GM19395 (cell line): ENCODE data around the gene PRKD2.

Source experiments
- ATAC-seq: cut with Tn5 transposase; IDR thresholded peaks from one replicate; pipeline ENCODE4 v1.9.1; 2021; ENCODE audit warnings: mild to moderate bottlenecking, moderate library complexity; ENCODE audit not compliant: unreplicated experiment

Gene PRKD2

DNA sequence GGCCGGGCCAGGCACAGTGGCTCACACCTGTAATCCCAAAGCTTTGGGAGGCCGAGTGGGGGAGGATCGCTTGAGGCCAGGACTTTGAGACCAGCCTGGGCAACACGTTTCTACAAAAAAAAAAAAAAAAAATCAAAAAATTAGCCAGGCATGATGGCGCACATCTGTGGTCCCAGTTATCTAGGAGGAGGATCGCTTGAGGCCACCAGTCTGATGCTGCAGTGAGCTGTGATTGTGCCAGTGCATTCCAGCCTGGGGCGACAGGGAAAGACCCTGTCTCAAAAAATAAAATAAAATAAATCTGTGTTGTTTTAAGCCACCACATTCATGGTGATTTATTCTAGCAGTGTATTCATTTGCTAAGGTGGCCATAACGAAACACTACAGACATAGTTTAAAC lies 51.8 kb downstream of the PRKD2 start:
- no peak for ATAC-seq

DNA sequence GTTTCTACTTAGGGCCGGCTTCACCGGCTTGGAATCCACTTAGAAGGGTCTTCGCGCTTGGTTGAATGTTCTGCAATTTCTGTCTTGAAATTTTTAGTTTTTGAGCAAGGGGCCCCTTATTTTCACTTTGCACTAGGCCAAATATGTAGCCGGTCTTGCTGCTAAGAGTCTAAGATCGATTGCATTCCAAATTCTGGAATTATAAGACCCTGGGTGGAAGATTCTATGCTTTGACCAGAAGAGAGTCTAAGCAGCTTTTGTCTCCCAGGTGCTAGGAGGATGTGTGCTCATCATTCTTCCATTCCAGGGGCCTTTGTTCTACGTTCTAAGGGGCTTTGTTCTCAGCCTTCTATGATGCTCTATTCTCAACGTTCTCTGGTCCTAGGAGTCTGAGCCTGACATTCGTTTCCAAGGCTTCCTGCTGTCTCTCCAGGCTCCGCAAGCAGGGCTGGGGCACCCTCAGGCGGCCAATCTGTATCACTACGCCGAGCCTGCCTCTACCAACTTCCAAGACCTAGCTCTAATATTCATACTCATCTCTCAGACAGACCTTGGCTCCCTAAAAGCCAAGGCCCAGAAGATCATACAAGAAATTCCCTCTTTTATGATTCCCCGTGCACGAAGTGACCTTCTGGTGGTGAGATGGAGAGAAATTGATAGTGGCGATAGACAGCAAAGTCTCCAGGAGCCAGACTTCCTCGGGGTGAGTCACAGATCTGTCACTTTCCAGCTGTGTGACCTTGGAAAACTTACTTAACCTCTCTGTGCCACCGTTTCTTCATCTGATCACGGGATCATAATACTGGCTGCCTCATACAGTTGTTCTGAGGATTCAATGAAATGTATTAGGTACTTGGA lies 55.0 kb downstream of the PRKD2 start:
- ATAC-seq: peak; percentile 33

- ATAC-seq: peak; percentile 87
These were observed 55.7 kb downstream of the PRKD2 start, which contains the start of gene DACT3 for GRCh38 chr19:46661020-46661731. TSS of gene DACT3 (minus strand) at chr19:46661182. CDS start at chr19:46661064, 118 bp downstream.

GRCh38 chr19:46660551-46661019 lies 56.3 kb downstream of the PRKD2 start:
- no peak for ATAC-seq

DNA sequence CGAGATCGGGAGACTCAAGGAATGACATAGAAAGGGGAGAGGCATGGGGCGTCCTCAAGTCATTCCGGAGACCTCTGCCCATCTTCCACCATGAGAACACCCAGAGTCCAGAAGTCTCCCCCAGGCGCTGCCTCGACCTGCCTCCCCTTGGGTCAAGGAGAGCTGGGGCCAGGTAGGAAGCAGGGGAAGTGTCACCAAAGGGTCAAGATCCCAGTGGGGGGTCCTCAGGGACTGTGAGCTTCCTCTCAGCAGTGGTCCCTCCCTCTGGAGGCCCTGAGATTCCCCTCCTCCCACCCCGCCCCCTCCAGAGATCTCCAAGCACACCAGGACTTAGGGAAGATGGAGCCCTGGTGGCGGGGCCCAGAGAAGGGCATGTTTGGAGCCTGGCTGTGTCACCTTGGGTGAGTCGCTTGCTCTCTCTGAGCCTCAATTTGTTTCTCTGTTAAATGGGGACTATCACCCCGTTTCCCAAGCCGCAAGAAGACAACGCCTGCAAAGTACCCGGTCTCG lies 56.9 kb downstream of the PRKD2 start:
- ATAC-seq: no peak

- ATAC-seq: no peak
These were observed 57.5 kb downstream of the PRKD2 start for GRCh38 chr19:46659151-46660007.

DNA sequence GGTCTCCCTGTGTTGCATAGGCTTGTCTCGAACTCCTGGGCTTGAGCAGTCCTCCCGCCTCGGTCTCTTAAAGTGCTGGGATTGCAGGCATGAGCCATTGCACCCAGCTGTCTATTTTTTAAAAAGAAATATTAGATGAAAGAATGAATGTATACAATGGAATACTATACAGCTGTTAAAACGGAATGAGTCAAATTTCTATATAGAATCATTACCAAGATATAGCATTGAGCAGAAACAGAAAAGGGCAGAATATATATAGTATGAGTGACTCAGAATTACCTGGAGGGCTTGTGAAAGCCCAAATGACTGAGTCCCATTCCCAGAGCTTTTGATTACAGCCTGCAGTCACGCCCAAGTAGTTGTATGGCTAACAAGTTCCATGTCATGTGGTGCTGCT lies 60.4 kb downstream of the PRKD2 start:
- no peak for ATAC-seq

- ATAC-seq: no peak
These were observed 62.2 kb downstream of the PRKD2 start for GRCh38 chr19:46654621-46655152.

GRCh38 chr19:46650445-46650844 lies 66.5 kb downstream of the PRKD2 start:
- no peak for ATAC-seq

DNA sequence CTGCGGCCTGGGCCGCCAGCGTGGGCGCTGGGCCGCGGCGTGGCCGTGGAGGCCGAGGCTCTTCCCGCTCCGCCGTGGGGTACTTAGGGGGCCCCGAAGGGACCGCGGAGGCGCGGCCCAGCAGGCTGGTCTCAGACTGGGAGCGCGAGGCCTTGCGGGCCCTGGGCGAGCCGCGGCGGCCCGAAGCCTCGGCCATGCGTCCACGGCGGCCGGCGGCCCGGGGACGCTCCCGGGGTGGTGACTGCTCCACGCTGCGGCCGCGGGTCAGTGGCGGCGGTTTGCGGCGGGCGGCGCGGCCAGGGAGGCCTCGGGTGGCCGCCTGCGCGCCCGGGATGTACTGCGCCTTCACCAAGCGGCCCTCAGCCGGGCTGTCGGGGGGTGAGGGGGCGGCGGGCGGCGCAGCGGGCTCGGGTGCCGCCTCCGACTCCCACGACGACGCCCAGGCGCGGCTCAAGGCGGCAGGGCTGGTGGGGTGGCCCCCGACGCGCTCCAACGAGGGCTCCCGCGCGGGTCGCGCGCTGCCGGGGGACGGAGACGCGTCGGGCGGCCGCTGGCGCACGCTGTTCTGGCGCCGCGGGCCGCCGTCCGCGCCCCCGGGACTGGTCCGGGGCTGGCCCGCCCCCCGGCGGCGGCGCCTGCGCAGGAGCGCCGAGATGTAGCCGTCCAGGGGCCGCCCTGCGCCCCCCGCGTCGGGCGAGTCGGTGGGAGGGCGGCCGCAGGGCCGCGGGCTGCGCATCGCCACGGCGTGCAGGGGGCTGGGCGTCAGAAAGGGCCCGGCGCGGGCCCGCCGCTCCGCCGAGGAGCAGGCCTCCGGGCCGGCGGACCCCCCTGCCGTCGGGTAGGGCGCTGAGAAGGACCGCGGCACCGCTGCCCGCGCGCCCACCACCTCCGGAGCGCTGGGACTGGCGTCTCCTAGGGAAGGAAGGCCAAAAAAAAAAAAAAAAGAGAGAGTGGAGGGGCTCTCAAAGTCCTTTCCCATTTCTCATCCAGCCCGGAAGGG lies 67.7 kb downstream of the PRKD2 start:
- ATAC-seq: no peak

GRCh38 chr19:46648060-46648960 lies 68.6 kb downstream of the PRKD2 start:
- ATAC-seq: no peak

DNA sequence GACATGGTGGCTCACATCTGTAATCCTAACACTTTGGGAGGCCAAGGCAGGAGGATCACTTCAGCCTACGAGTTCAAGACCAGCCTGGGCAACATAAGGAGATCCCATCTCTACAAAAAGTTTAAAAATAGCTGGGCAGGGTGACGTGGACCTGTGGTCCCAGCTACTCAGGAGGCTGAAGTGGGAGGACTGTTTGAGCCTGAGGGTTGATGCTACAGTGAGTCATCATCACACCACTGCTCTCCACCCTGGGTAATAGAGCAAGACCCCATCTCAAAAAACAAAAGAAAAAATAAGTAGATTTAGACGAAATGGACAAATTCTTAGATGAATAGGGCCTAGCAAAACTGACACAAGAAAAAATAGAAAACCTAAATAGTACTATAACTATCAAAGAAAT lies 70.5 kb downstream of the PRKD2 start:
- no peak for ATAC-seq

GRCh38 chr19:46644720-46645119 lies 72.2 kb downstream of the PRKD2 start:
- no peak for ATAC-seq

- no peak for ATAC-seq
These were observed 76.3 kb downstream of the PRKD2 start for GRCh38 chr19:46640656-46641055.

DNA sequence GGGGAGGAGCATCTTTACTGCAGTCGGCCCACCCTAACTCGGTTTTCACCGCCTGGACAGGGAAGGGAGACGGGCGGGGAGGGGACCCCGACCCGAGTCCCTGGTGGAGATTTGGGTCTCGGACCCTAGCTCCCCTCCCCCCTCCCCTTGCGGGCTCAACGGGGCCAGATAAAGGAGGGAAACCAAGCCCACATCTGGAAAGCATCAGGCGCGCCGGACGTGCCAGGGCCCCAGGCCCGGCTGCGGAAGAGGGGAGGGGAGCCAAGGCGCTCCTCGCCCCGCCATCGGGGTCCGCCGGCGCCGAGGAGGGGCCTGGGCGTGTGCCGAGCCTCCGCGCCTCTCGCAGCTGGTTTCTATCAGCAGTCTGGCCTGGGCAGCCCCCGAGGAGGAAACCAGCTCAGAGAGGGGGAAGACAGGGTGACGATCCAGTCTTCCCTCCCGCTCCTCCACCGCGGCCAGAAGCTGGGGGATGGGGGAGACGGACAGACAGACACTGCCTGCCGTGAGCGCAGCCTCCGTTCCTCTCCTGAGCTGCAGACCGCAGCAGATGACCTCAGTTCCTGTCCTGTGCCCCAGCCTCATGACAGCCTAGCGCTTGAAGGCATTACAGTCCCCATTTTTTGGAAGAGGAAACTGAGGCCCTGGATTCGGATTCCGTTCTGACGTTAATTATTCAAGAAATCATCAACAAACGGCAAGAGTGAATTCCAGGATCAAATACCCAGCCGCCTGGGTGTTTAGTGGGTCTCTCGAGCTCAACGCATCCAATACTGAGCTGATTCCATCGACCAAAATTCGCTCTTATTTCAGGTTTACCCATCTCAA lies 77.3 kb downstream of the PRKD2 start:
- no peak for ATAC-seq

DNA sequence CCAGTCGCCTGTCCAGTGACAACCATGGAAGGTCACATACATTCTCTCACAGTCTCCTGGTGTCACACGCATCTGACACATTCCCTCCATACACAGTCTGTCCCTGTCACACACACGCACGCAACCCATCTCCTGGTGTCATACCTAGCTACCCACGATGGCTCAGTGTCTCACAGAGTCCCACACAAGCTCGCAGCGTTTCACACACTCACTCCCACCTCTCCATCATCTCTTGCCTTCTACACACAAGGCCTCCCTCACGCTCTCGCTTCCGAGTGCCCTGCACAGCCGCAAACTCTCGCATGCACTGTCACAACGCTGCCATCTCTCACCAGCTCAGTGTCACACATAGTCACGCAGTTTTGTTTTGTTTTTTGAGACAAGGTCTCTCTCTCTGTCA lies 79.7 kb downstream of the PRKD2 start:
- ATAC-seq: no peak

- ATAC-seq: no peak
These were observed 80.8 kb downstream of the PRKD2 start, which contains the start of gene GNG8 for GRCh38 chr19:46635920-46636761. TSS of gene GNG8 (minus strand) at chr19:46636202. CDS start at chr19:46634682, 1,520 bp downstream.
